HG03196 (cell line): Measurements from ENCODE around the gene GRK5.
A peak's percentile ranks its signal among the peaks of the same experiment; 100 is the strongest.

Source experiments
- ATAC-seq: cut with Tn5 transposase; IDR thresholded peaks from one replicate; pipeline ENCODE4 v1.9.1; 2021; ENCODE audit not compliant: unreplicated experiment

GRK5 gene

DNA sequence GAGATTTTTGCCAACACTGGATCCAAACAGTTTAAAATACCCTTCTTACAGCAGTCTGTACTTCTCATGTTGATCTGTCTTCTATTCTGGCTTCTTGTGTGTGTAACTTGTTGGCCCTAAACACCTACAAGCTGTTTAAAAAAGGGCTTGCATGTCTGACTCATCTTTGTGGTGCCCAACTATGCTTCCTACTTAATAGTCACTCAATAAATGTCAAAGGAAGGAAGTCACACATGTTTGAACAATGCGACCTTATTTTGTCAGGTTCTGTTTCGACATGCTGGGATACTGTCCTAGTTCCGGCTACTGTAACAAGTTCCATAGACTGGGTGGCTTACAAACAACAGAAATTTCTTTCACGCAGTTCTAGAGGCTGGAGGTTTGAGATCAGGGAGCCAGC is 9.4 kb upstream of the GRK5 start:
- no peak for ATAC-seq

DNA sequence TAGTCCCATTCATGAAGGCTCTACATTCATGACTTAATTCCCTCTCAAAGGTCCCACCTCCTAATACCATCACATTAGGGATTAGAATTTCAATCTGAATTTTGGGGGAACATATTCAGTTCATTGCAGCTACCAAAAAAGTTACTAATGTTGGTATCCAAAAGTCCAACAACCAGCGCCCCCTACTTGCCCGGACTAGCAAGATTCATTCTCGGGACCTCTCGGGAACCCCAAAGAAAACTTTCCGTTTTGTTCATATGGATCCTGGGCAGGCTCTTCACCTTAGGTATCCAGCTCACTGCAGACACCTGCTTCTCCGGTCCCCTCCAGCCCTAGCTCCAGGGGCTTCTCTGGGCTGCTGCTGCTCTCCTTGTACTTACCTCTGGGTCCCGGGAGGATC is 8.9 kb upstream of the GRK5 start:
- ATAC-seq: no peak

DNA sequence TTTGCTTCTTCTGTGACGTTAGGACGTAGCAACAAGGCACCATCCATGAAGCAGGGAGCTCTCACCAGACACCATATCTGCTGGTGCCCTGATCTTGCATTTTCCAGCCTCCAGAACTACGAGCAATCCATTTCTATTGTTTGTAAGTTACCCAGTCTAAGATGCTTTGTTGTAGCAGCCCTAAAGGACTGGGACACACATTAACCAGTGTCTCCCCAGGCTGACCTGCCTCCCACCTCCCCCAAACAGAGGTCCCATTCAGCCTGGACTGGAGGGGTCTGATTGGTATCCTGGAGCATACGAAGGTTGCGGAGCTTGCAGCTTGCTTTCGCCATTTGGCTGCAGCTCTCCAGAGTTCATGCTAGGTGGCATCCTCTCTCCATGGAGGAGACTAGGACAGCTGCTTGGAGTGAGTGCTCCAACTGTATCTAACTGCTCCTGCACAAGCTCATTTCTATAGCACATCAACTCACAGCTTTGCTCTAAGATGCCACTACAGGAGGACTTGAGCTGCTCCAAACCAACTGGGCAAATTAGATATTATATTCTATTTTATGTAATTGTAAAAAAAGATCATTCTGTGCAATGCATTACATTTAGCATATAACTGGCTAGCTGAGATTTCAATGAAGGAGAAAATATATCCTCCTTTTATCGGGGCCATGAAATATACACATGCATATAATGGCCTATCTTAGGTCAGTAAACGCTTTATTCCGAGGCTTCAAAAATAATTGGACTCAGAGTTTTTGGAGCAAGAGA is 8.0 kb upstream of the GRK5 start:
- peak; percentile 65 for ATAC-seq

DNA sequence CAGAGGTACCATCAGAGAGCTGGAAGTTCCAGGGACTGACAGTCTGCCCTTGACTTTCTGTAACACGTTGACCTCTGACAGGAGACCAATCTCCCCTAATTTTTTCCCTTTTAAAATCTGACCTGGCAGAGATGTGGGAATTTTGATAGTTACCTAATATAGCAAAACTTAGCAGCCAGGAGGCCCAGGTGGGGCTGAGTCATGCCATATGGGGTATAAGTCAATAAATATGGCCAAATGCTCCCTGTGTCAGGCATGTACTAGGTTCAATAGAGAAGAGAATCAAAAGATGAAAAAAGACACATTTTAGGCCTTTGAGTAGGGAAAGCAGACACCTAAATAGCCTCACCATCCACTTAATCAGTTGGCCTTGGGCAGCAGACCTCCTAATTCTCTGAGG is 6.1 kb upstream of the GRK5 start:
- no peak for ATAC-seq

DNA sequence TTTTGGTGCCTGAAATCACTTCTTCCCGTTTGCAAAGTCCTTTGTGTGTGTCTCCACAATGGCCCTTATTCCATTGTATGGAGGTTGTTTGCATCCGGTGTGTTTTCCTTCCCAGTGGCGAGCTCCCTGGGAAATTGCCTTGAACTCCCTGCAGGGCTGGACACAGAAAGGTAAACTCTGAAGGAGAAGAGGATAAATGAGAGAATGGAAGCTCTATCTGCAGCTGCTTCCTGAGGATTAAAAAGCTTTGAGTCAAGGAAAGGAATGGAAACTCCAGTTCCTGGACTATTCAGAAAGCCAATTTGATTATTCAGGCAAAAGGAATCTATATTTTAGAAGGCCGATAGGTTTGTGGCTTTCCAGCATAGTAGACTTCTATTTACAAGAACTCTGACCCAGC is 4.4 kb upstream of the GRK5 start:
- ATAC-seq: no peak

DNA sequence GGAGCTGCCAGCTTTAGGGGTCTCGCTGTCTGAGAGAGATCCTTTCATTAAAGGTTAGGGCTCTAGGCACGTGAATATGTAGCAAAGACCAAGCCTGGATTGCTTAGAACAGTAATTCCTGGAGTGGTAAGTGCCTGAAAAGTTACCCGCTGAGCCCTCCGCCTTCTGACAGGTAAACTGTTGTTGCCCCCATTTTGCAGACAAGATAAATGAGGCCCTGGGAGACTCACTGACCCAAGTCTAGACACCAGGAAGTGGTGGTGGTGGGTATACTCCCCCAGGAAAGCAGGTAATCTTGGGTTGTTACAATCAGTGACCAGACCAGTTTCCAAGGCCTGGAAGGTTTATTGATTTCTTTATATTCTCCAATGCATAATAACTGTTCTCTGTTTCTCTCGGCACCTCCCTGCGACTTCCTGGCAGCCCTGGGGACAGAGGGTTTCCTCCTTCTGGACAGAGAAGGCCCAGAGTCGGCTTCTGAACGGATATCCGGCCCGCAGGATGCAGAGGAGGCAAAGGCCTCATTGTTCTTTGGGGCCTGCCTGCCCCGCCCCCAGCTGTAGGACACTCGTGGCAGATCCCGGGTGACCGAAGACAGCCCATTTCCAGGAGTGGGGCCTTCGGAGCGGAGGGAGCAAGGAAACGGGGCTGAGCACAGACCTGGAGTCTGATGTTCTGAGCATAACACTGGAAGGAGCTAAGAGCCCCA is 1.3 kb upstream of the GRK5 start:
- peak; percentile 28 for ATAC-seq

DNA sequence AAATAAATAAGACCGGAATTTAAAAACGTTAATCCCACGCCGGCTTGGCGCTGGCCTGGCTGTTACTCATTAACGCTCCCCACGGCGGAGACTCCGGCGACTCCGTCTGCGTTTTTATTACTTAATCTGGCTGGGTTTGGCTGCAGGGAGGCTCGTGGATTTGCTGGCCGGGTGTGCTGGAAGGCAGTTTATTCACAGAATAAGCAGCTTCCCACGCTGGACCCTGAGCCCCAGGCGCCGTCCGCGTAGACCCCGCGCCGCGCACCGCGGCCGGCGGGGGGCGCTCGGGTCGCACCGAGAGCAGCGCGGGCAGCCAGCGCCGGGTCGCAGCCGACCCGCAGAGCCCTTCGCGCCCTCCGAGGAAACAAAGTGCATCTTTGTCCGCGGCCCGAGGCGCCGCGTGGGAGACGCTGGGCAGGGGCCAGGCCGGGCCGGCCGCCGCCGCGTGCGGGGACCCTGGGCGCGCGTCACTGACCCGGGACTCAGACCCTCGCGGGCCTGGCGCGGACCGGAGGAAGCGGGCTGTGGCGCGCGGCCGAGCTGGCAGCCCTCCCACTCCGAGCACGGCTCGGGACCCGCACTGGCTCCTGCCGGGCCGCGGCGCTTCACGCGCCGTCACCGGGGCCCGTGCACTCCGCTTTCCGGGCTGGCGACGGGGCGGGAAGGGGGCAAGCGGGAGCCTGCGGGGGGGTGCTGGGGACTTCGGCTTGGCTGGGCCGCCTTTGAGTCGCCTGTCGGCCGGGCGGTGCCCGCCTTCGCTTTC is 587 bp upstream of the GRK5 start:
- peak; percentile 41 for ATAC-seq

DNA sequence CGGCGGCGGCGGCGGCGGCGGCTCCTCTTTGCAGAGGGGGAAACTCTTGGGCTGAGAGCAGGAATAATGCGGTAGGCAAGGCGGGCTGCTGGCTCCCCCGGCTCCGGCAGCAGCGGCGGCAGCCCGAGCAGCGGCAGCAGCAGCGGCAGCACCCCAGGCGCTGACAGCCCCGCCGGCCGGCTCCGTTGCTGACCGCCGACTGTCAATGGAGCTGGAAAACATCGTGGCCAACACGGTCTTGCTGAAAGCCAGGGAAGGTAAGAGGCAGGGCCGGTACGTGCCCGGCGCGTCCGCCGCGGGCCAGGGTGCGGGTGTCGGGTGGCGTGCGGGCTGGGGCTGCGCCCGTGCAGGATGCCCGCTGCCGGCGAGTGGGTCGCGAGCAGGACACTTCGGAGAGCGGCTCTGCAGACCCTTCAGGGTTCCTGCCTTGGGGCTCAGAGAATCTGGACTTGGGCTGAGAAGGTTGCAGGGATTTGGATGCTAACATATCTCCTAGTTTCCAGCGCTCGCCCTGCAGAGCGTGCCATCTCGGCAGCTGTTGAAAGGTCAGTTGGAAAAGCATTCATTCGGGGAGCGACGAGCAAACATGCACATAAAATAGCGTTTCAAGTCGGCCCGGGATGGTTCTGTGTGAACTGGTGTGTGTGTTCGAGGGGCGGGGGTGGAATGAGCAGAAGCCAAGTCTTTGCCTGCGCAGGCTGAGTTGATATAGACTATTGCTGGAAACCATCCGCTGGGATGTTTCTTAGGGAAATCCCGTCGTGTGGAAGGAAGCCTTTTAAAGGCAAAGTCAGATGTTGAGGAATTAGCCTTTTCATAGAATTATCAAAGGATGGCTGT is 562 bp downstream of the GRK5 start:
- peak; percentile 3 for ATAC-seq

DNA sequence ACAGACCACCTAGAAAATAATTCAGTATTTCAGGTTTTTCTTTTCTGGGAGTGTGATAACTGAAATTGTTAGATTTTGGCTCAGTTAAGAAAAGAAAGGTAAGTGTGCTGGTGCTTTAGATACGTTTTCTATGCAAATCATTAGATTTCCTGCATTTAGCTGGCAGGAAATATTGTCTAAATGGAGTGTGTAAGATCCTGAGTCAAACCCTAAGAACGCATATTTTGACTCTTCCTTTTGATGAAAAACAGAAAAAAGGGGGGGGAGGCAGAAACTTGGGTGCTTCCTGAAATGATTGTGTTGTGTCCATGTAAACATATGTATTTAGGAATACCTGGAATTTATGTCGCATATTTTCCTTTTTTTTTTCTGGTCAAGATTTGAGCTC is 1.2 kb downstream of the GRK5 start:
- no peak for ATAC-seq

DNA sequence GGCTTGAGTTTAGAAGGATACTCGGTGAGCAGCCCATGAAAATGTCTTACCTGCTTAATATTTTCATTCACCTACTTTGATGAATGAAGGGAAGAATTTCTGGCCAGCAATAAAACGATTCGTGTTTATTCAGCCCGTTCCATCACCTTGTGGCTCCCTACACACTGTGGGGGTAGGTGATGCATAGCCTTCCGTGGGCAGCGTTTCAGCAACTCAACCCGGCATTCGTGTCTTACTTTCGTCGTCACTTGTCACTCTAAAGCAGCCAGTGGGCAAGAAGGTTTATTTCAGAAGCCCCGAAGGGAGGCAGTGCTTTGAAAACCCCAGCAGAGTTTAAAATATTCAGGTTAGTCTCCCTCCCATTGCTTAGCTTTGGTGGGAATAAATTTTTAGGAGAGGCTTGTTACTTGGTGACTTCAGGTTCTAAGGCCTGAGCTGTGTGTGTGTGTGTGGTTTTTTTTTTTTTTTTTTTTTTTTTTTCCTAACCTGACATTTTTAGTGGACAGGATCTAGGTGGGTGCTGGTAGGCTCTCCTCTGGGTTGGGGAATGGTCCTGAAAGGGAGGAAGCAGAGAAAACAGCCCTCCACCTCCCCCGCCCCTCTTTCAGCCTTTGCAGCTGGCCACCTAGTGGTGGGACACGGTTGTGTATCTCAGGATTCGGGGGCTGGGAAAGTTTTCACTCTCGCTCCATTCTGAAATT is 1.8 kb downstream of the GRK5 start:
- ATAC-seq: no peak

DNA sequence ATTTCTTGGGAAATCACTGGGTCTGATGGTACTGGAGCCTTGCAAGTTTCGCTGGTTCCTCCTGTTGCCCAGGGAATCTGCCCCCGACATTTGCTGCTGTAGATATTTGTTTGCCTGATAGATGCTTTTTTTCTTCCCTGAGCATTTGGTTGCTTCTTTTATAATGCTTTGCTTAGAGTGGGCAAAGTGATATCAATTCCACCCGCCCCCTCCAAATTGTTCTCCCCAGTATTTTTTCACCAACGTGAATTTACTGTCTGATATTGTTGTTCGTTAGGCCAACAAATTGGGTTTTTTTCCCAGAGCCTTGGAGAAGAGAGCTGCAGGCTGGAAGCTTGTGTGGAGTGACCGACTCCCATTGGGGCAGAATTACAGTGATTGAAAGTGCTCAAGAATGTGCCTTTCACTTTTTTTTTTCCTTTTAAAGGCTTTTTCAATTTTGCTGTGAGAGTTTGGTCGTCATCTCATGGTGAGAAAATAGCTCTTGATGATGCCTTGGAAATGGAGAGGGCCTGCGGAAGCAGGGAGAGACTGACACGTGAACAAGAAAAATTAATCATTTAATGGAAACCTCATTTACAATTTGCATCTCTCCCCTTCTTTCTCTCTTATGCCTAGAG is 2.5 kb downstream of the GRK5 start:
- ATAC-seq: no peak

DNA sequence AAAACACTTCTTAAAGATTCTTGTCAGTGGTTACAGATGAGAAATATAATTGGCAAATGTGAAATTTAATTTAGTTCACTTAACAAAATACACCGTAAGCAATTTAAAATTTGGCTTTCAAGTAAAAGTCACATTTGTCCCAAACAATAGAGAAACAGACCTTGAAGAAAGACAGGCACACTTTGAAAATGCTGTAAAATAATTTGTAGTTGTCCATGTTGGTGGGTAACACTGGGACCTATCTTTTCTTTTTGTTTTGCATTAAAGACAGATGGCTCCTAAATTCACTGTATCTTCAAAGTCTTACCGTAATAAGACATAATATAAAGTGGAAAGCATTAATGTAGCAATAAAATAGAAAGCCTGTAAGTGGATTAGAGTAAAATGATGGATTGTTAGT is 3.3 kb downstream of the GRK5 start:
- ATAC-seq: no peak

DNA sequence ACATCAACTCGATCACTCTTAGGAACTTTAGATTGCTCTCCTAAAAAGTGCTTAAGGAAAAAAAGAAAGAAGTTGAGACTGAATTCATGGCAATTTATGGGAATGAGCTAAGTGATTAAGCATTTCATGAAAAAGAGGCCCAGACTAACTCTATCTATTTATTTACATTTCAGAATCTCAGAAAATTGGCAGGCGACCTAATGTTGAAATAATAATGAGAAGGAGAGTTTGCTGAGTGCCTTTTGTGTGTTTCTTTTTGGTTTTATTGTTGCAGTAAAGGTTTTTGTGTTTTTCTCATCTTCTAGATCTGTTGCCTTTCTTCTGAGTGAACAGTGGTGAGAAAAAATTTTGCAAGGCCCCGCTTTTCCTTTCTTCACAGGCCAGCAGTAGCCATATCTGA is 3.8 kb downstream of the GRK5 start:
- no peak for ATAC-seq

DNA sequence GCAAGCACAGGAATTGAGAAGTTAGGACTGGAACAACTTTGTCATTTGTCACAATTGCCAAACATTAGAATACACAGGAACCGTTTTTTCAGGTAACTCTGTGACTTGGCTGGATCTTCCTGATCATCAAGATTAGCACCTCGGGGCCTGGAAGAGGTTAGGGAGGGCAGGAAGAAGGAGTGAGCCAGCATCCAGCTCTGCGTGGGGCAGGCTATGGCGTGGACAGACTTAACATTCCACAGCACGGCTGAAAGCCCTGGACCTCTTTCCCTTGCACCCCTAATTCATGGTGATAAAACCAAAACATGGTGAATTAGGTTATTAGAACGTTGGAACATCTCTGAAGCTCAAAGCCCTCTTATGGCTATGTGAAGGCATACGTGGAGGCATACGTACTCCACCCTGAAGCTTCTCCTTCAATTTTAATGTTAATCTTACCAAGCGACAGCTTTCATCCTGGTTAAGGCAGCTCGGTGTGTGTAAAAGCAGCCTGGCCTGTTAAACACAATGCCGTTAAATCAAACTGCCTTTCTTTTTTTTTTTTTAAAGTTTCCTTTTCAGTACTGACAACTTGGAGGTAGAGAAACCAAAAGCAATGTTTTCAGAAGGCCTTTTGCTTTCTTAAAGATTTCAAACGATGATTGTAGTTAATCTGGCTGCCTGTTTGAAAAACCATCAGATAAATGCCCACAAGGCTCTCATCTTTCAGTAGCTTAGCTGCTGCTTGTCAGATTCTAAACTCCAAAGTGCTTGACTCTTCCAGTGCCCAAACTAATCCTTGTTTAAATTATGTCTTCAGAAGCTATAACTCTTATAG is 4.5 kb downstream of the GRK5 start:
- ATAC-seq: no peak

DNA sequence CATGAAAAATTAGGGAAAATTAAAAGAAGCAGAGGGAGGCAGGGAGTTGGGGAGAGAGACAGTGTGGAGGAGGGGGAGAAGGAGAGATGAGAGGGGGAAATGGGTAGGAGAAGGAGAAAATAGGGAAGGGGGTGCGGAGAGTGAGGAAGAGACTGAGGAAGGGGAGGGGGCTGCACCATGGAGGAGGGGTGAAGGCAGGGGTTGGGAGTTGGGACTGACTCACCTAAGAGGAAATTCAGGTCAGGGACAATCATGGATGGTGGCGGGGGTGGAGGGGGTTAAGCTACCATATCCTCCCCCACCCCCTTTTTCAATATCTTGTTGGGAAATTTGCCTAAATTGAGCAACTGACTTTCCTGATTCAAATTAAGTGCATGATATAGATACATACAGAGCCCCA is 8.0 kb downstream of the GRK5 start:
- no peak for ATAC-seq

DNA sequence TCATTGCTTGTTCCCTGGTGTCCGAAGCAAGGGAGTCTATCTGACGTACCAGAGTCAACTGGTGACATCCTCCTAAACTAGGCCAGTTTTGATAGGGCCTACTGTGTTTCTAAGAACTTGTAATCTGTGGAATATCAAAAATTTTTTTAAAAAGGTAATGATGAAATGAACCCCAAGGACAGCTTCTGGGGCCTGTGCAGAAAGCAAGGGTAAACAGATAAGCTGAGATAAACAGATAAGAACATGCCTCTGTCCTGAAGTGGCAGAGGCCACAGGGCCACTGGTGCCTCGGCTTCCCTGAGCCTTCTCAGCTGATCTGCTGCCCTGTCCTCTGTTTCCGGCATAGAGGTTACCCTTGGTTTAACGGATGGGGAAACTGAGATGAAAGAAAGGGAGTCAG is 8.8 kb downstream of the GRK5 start:
- no peak for ATAC-seq

DNA sequence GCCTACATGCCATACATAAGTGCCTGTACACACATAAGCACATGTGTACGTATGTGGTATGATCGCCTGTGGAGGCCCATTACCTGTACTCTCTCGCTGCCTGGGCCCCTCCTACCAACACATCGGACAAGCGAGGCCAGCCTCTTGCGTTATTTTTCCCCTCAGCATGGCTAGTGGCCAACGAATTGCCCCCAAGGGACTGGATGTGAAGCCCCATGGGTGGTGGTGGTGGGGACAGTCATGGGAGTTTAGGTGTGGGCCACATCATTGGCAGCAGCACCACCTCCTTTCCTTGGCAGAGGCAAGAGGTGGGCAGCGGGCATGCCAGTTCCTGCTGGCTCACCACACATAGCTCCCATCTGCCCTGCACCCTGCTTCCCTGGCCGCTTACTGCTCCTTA is 10.0 kb downstream of the GRK5 start:
- no peak for ATAC-seq

DNA sequence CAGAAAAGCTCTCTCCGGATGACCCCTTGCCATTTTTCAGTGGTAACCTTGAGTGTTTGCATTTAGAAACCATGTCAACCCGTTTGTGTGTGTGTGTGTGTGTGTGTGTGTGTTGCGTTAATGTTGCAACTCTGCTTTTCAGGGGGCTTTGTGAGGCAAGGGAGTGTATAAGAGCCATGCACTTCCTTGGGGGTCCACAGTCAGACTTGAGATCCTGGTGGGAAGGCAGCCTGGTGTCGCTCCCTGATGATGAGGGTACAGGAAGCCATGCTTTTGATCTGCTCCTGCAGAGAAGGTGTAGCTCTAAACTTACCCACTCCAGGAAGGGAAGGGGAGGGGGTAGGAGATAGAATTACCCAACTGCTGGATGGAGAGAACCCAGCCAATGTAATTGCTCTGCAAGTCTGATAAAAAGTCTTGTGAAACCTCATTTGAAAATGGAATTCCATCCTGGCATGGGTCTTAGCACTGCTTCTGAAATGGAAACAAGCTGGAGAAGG is 10.7 kb downstream of the GRK5 start:
- no peak for ATAC-seq

DNA sequence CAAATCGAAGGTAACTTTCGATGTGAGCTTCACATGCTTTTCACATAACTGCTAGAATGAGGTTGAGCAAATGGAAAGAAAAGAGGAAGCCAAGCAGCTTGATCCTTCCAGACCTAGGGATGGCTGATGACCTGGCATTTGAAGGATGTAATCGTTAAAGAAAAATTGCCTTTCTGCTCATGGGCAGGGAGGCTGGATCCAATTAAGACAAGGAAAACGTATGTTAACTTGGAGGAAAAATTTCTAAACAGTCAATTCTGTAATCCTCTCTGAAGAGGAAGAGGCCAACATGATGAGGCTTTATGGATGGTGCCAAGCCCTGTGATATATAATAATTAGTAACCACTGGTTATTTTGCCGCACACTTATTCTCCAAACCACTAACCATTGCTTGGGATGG is 12.5 kb downstream of the GRK5 start:
- no peak for ATAC-seq
